ENCODE results near the gene RGCC. TPM values are rescaled to one million over a fixed set of nuclear protein-coding genes. Genes with fewer than 3 reads are reported as not detected.

Gene RGCC
- polyA plus RNA-seq, 1 of the 3 experiments (the other 2 are of a cell fraction), result 0.05 TPM

- DNase-seq, result no peak
- POLR2A ChIA-PET, result no interaction called here
- no peaks in the 10 kb centered on the region for H3K36me3 ChIP-seq (replicated peaks in 1 of 2; ENCODE audit: control insufficient read depth in 1 of 2, insufficient read depth in 2 of 2, low read length in 1 of 2)
- CTCF ChIA-PET, result interaction anchor here (0.6 to 2.3 kb wide), 5 partner anchors 22 to 701 kb away, joined by 3 to 11 read pairs (median 3); no protein-coding TSS in a partner anchor
- H2AFZ ChIP-seq (ENCODE audit: low read depth), result no peak overlapping the region
- no peak overlapping the region for H3K4me2 ChIP-seq
- TF ChIP-seq SMC3 (IDR thresholded peaks at IDR 0.05; ENCODE audit: low read depth, low read length) (peak; percentile 24; the same call in 1 of the 2 replicates), CTCF (IDR thresholded peaks at IDR 0.05) (peak; percentile 34), RAD21 (IDR thresholded peaks at IDR 0.05; ENCODE audit: low read length) (peak; percentile 59), GABPA (IDR thresholded peaks at IDR 0.05; ENCODE audit: low read depth) (no peak)
- no peak overlapping the region for H3K27ac ChIP-seq (ENCODE audit: low read depth in 2 of 2, low read length in 1 of 2)
- no peak overlapping the region for H3K9ac ChIP-seq
- H3K9me3 ChIP-seq, result no peaks in the 10 kb centered on the region
- no peak overlapping the region for H3K4me3 ChIP-seq (ENCODE audit: low read depth in 2 of 2, low read length in 1 of 2)
- H3K4me1 ChIP-seq (ENCODE audit: control insufficient read depth in 1 of 2, insufficient read depth in 2 of 2, low read depth in 1 of 2, low read length in 1 of 2), result no peaks in the 10 kb centered on the region
- WGBS (ENCODE audit: low lambda C conversion rate), result 71% methylated on average over 5 of the region's 5 CpGs
- H3K79me2 ChIP-seq (ENCODE audit: insufficient read depth), result no peaks in the 10 kb centered on the region
- H4K20me1 ChIP-seq (ENCODE audit: insufficient read depth), result no peaks in the 10 kb centered on the region
- H3F3A ChIP-seq (replicated peaks; ENCODE audit: insufficient read depth), result no peaks in the 10 kb centered on the region
- H3K27me3 ChIP-seq (ENCODE audit: insufficient read depth), result no peaks in the 10 kb centered on the region
- no peaks in the 10 kb centered on the region for H3K9me2 ChIP-seq
Measured at GRCh38 chr13:41411522-41411921, 45.8 kb upstream of the RGCC start.

- Histone ChIP-seq H2AFZ (ENCODE audit: low read depth) (no peak overlapping the region), H3K4me1 (ENCODE audit: control insufficient read depth in 1 of 2, insufficient read depth in 2 of 2, low read depth in 1 of 2, low read length in 1 of 2) (no peaks in the 10 kb centered on the region), H3K9me3 (no peaks in the 10 kb centered on the region), H3K4me3 (ENCODE audit: low read depth in 2 of 2, low read length in 1 of 2) (no peak overlapping the region), H3K4me2 (no peak overlapping the region), H3F3A (replicated peaks; ENCODE audit: insufficient read depth) (no peaks in the 10 kb centered on the region), H3K27me3 (ENCODE audit: insufficient read depth) (no peaks in the 10 kb centered on the region), H3K9me2 (no peaks in the 10 kb centered on the region), H4K20me1 (ENCODE audit: insufficient read depth) (no peaks in the 10 kb centered on the region), H3K79me2 (ENCODE audit: insufficient read depth) (no peaks in the 10 kb centered on the region), H3K9ac (no peak overlapping the region), H3K36me3 (replicated peaks in 1 of 2; ENCODE audit: control insufficient read depth in 1 of 2, insufficient read depth in 2 of 2, low read length in 1 of 2) (no peaks in the 10 kb centered on the region), H3K27ac (ENCODE audit: low read depth in 2 of 2, low read length in 1 of 2) (no peak overlapping the region)
- no peak for DNase-seq
- WGBS (ENCODE audit: low lambda C conversion rate), result 64% methylated on average over 5 of the region's 5 CpGs
- POLR2A ChIA-PET, result no interaction called here
- TF ChIP-seq GATA2 (CRISPR knock-in tag; IDR thresholded peaks at IDR 0.05), result no peak
- TF ChIP-seq JUND (IDR thresholded peaks at IDR 0.05), result no peak
- TF ChIP-seq EZH2phosphoT487 (IDR thresholded peaks at IDR 0.05; ENCODE audit: borderline replicate concordance, low read depth), result no peak
- no peak for TF ChIP-seq USF1 (IDR thresholded peaks at IDR 0.05; ENCODE audit: borderline replicate concordance, low read depth)
- TF ChIP-seq ZBTB33 (IDR thresholded peaks at IDR 0.05; ENCODE audit: borderline replicate concordance, low read depth), result no peak
- TF ChIP-seq FOSL2 (IDR thresholded peaks at IDR 0.05; ENCODE audit: borderline replicate concordance, low read depth), result no peak
- TF ChIP-seq CHD2 (IDR thresholded peaks at IDR 0.05; ENCODE audit: low read length, partially characterized antibody), result no peak
- TF ChIP-seq EP300 (IDR thresholded peaks at IDR 0.05; ENCODE audit: borderline replicate concordance in 1 of 2, low read depth in 1 of 2, low read length in 1 of 2), result no peak
- TF ChIP-seq MXI1 (IDR thresholded peaks at IDR 0.05; ENCODE audit: low read depth, low read length), result no peak
- TF ChIP-seq MEF2A (IDR thresholded peaks at IDR 0.05; ENCODE audit: borderline replicate concordance, low read depth), result no peak
- TF ChIP-seq YY1 (IDR thresholded peaks at IDR 0.05; ENCODE audit: low read depth), result no peak
- TF ChIP-seq POLR2AphosphoS5 (IDR thresholded peaks at IDR 0.05; ENCODE audit: low read depth, low read length), result no peak
- TF ChIP-seq SIN3A (IDR thresholded peaks at IDR 0.05; ENCODE audit: borderline replicate concordance, low read depth, low read length), result no peak
- TF ChIP-seq RAD21 (IDR thresholded peaks at IDR 0.05; ENCODE audit: low read length), result no peak
- TF ChIP-seq RFX5 (IDR thresholded peaks at IDR 0.05; ENCODE audit: low read length), result no peak
- CTCF ChIA-PET, result no interaction called here
Measured at GRCh38 chr13:41413872-41414271, 43.5 kb upstream of the RGCC start.
